Measurements from ENCODE around the gene POLQ. TPM values are rescaled to one million over a fixed set of nuclear protein-coding genes. Genes with fewer than 3 reads are reported as not detected.

POLQ gene
- total and polyA plus RNA-seq, 2 of the 4 experiments (the other 2 are of a cell fraction) = 1.8 to 5.0 TPM

- H3K36me3 ChIP-seq (ENCODE audit: control insufficient read depth, insufficient read depth, low read length) = peaks cover 1% of the 10 kb centered on the region; the same call in 1 of the 2 replicates
- H3K23ac ChIP-seq (ENCODE audit: low read depth, low read length) = no peak overlapping the region
- H3K9ac ChIP-seq (ENCODE audit: low read depth, low read length) = no peak overlapping the region
- H2AK9ac ChIP-seq (replicated peaks; ENCODE audit: low read depth, low read length, poor library complexity) = no peak overlapping the region
- no peaks in the 10 kb centered on the region for H3K9me3 ChIP-seq (ENCODE audit: control insufficient read depth, insufficient read depth, low read length)
- H2AK5ac ChIP-seq (ENCODE audit: low read depth, low read length) = no peak overlapping the region
- no peak overlapping the region for H3K14ac ChIP-seq (replicated peaks; ENCODE audit: low read depth, low read length)
- ChIA-PET POLR2A (ENCODE audit: unreplicated experiment) (no interaction called here), CTCF (no interaction called here)
- DNase-seq (no peak), ATAC-seq (ENCODE audit: low read depth) (no peak)
- peaks cover 3% of the 10 kb centered on the region; the same call in 1 of the 2 replicates for H3K9me1 ChIP-seq (ENCODE audit: insufficient read depth, low read length)
- no peak overlapping the region for H3K18ac ChIP-seq (ENCODE audit: low read depth, low read length)
- dilution Hi-C loops (cut with HindIII; ENCODE audit: low sequenced_read_pairs, unreplicated experiment) (no loop called here), in situ Hi-C loops (cut with MboI; ENCODE audit: low sequenced_read_pairs) (loop anchor here (25.0 kb wide), 1 partner anchor 104 kb away; no protein-coding TSS in a partner anchor), intact Hi-C loops (cut with micrococcal nuclease) (no loop called here)
- H2BK120ac ChIP-seq (ENCODE audit: low read depth, low read length) = no peak overlapping the region
- H3K27me3 ChIP-seq (ENCODE audit: control insufficient read depth, insufficient read depth, low read length) = no peaks in the 10 kb centered on the region
- H4K8ac ChIP-seq (ENCODE audit: low read depth in 2 of 2, low read length in 2 of 2) = no peak overlapping the region
- H4K5ac ChIP-seq (ENCODE audit: low read depth, low read length) = no peak overlapping the region
- H2BK20ac ChIP-seq (ENCODE audit: low read depth, low read length) = no peak overlapping the region
- H3K56ac ChIP-seq (ENCODE audit: extremely low read depth, insufficient read depth, low read length) = no peak overlapping the region
- no peak overlapping the region for H3K27ac ChIP-seq (ENCODE audit: insufficient read depth, low read length)
- H3K4me1 ChIP-seq (ENCODE audit: control insufficient read depth, insufficient read depth, low read length) = no peaks in the 10 kb centered on the region; the same call in 1 of the 2 replicates
- H2AFZ ChIP-seq (replicated peaks; ENCODE audit: low read length, poor library complexity) = no peak overlapping the region
- no peak for TF ChIP-seq SMC3 (IDR thresholded peaks at IDR 0.05; ENCODE audit: low read depth, low read length)
- TF ChIP-seq MAFK (IDR thresholded peaks at IDR 0.05; ENCODE audit: low read depth, low read length) = no peak
- TF ChIP-seq RCOR1 (IDR thresholded peaks at IDR 0.05; ENCODE audit: insufficient replicate concordance, low read length) = no peak
- no peak for TF ChIP-seq CHD1 (IDR thresholded peaks at IDR 0.05; ENCODE audit: low read depth, low read length)
- H2BK5ac ChIP-seq (ENCODE audit: low read depth, low read length, poor library complexity, severe bottlenecking) = no peak overlapping the region
- H3K4ac ChIP-seq (ENCODE audit: low read depth, low read length) = no peak overlapping the region
- no peaks in the 10 kb centered on the region for H4K20me1 ChIP-seq (ENCODE audit: insufficient read depth, low read length)
- H3K4me2 ChIP-seq (ENCODE audit: low read depth, low read length) = no peak overlapping the region
- H3K79me1 ChIP-seq (ENCODE audit: low read depth in 1 of 2, low read length in 2 of 2) = peaks cover 0 to 15% of the 10 kb centered on the region in 2 experiments; a peak in 3 of 4 replicates
- no peak overlapping the region for H4K91ac ChIP-seq (ENCODE audit: insufficient read depth, low read depth, low read length)
- H2BK15ac ChIP-seq (ENCODE audit: low read depth, low read length) = no peak overlapping the region
- H3K4me3 ChIP-seq (ENCODE audit: insufficient read depth, low read depth, low read length) = no peak overlapping the region
- no TSS peak for BruUV-seq (replicated peaks)
Measured at GRCh38 chr3:121515862-121516261, 29.9 kb downstream of the POLQ start.

Data from IMR-90 (cell line).